ENCODE results near the gene ADGRE3.

Gene ADGRE3, protein sequence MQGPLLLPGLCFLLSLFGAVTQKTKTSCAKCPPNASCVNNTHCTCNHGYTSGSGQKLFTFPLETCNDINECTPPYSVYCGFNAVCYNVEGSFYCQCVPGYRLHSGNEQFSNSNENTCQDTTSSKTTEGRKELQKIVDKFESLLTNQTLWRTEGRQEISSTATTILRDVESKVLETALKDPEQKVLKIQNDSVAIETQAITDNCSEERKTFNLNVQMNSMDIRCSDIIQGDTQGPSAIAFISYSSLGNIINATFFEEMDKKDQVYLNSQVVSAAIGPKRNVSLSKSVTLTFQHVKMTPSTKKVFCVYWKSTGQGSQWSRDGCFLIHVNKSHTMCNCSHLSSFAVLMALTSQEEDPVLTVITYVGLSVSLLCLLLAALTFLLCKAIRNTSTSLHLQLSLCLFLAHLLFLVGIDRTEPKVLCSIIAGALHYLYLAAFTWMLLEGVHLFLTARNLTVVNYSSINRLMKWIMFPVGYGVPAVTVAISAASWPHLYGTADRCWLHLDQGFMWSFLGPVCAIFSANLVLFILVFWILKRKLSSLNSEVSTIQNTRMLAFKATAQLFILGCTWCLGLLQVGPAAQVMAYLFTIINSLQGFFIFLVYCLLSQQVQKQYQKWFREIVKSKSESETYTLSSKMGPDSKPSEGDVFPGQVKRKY

DNA sequence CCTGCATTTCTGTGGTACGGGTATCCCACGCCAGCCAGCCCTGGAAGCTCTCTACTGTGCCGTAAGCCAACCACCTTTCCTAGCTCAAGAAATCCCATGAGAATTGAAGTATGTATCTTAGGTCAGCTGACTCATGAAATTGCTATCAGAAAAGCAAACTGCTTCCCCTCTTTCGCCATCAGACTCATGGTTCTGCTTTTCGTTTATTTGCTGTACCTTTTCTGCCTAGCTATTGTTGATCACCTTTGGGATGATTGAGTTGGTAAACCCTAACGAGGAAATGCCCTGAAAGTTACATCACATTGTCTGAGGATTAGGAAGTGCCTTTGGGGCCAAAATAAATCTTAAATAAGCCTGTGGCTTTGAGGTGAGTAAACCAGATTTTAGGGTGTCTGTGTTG lies at the start of gene ADGRE3:
TSS of gene ADGRE3 (minus strand) at position 81 of the 400 bp plus-strand sequence. CDS start at position 7, 74 bp downstream.
- DNase-seq: no peak

DNA sequence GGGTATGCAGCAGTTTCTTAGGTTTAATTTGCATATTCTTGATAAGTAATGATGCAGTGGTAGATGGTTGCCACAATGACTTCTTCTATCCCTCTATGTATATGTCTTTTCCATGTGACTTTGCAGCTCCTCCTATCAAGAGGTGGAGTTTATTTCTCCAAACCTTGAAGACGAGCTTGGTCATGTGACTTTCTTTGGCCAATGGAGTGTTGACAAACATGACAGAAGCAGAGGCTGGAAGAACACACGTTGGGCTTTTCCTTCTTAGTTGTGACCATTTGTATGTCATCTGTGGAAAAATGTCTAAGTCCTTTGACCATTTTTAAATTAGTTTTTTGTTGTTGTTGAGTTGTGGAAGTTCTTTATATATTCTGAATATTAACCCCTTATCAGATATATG lies 47.5 kb upstream of the ADGRE3 start:
- DNase-seq: no peak

DNA sequence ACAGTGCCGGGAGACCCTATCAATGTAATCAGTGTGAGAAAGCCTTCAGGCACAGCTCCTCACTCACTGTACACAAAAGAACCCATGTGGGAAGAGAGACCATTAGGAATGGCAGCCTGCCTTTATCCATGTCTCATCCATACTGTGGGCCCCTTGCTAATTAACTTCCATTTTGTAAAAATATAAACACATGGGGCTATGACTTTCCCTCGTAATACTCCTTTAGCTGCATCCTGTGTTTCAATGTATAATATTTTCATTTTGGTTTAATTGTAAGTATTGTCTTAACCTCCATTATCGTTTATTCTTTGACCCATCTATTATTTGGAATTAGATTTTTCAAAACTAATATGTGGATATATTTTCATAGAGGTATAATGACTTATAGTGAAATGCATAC lies 44.5 kb upstream of the ADGRE3 start:
- no peak for DNase-seq

DNA sequence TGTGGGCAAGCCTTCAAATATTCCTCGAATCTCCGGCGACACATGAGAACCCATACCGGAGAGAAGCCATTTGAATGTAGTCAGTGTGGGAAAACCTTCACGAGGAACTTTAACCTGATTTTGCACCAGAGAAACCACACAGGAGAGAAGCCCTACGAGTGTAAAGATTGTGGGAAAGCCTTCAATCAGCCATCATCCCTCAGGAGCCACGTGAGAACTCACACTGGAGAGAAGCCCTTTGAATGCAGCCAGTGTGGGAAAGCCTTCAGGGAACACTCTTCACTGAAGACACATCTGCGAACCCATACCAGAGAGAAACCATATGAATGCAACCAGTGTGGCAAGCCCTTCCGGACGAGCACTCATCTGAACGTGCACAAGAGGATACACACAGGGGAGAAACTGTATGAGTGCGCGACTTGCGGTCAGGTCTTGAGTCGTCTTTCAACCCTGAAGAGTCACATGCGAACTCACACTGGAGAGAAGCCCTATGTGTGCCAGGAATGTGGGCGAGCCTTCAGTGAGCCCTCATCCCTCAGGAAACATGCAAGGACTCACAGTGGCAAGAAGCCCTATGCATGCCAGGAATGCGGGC lies 44.0 kb upstream of the ADGRE3 start:
- no peak for DNase-seq

DNA sequence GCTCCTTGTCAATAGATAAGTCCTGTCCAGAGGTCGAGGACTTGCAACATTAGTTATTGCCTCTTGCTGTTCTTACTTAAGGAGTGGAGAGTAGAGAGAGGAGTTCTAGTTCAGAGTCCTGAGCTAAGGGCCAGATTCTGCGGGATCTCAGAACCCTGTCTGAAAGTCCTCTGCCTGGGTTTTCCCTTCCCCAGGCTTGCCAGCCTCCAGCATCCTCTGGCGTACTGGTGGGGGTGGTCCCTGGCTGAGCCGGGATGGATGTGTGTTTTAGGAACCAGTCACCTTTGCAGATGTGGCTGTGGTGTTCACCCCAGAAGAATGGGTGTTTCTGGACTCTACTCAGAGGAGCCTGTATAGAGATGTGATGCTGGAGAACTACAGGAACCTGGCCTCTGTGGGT lies 41.2 kb upstream of the ADGRE3 start:
- DNase-seq: no peak

DNA sequence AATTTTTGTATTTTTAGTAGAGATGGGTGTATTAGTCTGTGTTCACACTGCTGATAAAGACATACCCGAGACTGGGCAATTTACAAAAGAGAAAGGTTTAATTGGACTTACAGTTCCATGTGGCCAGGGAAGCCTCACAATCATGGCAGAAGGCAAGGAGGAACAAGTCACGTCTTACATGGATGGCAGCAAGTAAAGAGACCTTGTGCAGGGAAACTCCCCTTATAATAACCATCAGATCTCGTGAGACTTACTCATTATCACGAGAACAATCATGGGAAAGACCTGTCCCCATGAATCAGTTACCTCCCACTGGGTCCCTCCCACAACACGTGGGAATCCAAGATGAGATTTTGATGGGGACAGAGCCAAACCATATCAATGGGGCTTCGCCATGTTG lies 29.8 kb upstream of the ADGRE3 start:
- no peak for DNase-seq

DNA sequence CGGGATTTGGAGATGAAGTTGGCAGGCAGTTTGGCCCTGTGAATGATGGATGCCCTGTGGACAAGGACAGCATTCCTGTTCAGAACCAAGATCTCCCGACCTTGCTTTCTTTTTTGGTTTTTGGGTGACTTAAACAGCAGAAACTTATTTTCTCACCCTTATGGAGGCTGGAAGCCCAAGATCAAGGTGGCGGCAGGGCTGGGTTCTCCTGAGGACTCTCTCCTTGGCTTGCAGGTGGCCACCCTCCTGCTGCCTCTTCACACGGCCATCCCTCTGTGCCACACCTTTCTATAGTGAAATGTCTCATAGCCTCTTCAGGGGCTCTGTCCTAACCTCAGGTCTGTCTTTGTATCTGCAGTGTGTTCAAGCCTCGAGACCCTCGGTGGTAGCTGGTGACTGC lies 29.2 kb upstream of the ADGRE3 start:
- DNase-seq: no peak

DNA sequence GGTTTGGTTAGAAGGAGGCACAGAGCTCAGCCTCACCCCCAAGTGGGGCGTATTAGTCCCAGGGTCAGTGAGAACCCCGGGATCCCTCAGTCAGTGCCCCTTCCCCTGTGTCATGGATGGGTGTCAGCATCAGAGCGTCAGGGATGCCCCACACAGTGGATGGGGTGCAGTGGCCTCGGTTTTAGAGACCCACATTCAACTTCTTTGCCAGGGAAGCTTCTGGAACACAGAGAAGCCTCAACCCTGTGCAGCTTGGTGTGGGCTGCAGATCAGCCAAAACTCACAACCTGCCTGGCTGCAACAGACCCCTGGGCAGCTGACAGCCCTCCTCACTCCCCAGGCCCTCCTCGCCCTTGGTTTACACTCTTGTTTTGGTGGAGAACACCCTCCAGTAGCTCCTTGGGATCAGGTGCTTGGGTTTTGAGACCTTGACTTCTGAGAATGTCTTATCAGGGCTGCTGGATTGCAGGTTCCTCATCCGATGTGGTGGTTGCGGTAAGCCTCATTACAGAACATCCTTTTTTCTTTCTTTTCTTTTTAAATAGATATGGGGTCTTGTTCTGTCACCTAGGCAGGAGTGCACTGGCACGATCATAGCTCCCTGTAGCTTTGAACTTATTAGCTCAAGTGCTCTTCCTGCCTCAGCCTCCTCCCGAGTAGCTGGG lies 26.2 kb upstream of the ADGRE3 start:
- DNase-seq: no peak

DNA sequence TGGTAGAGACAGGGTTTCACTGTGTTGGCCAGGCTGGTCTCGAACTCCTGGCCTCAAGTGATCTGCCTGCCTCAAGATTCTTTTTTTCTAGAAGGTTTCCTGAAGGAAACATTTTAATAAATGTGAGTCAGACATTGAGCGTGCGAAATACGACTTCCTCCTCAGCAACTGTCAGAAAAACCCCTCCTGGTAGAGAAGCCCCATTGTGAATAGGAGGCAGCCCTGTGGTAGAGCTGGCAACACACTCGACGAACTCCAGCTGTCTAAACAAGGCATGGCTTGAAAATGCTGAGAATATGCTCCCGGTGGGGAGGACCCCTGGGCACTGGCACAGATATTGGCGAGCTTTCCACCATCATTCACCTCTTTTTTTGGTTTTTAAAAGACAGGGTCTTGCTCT lies 25.0 kb upstream of the ADGRE3 start:
- no peak for DNase-seq

DNA sequence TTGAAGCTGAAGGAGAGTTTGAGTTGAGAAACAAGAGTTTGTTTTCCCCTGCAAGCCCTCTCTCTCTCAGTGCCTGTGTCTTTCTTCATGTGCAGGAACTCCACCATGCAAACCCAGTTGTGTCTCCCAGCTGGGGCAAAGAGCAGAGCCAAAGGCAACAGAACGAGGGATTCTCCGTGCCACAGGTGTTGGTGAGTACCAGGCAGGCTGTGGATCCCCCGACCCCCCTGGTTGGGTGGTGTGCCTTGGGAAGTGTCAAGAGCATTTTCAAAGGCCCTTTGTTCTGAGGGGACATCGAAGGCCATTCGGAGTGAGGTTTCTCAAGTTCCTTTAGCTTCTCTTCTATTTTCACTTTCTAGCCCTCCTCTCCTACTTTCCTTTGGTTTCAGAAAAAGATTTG lies 20.8 kb upstream of the ADGRE3 start:
- DNase-seq: no peak

DNA sequence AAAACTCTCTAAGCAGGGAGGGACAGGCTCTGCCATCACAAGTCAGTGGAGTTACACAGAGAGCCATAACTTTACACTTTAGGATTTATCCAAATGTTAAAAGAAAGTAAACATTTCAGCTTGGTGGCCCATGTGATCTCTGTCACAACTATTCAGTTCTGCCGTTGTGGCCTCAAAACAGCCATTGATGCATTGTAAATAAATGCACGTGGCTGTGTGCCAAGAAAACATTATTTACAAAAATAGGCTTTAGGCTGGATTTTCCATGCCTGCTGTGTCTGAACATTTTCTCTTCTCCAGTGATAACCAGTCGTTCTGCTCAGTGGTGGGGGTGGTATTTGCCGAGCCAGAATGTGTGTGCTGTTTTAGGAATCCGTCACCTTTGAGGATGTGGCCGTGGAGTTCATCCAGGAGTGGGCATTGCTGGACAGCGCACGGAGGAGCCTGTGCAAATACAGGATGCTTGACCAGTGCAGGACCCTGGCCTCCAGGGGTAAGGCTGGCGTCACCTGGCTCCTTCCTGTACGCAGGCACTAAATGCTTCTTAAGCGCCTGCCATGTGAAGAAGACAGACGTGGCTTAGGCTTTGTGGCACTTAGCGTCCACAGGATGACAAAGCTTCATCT lies 20.1 kb upstream of the ADGRE3 start:
- DNase-seq: no peak

DNA sequence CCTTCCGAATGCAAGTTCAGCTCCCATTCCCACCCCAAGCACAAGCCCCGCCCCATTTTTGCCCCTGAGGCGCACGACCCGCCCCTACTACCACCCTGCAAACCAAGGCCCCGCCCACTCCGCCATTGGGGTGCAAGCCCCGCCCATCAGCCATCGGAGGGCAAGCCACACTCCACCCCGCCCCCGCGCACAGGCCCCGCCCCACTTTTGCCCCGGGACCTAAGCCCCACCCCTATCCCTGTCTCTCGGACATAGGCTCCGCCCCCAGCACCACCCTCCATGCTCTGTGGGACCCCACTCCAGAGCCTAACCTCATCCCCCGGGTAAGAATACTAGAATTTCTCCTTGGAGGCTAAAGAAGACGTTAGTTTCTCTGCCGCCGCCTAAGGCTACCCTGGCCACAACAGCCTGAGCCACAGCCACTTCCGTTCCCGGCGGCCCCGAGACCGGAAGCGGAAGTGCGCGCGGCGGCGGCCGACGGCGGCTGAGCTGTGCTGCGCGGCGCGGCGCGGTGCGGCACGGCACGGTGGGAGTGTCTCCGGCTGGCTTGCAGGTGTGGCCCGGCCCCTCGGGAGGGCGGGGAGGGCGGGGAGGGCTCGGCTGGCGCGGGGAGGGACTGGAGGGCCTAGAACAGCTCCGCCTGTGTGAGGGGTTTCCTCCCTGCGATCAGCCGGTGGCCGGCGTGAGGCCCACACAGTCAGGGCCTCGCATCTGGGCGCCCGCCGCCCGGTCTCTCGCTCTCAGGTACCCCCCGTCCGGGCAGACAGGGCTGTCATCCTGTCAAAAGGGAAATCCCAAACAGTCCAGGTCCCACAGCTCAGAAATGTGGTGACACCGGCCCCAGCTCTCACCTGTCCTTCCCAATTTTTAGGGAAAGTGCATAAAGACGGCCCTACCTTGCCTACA lies 15.2 kb upstream of the ADGRE3 start, which contains the start of gene ZNF333:
TSS of gene ZNF333 (plus strand) at position 451 of the 906 bp plus-strand sequence. CDS start 3,444 bp downstream, outside the sequence.
- peak; percentile 99 for DNase-seq

DNA sequence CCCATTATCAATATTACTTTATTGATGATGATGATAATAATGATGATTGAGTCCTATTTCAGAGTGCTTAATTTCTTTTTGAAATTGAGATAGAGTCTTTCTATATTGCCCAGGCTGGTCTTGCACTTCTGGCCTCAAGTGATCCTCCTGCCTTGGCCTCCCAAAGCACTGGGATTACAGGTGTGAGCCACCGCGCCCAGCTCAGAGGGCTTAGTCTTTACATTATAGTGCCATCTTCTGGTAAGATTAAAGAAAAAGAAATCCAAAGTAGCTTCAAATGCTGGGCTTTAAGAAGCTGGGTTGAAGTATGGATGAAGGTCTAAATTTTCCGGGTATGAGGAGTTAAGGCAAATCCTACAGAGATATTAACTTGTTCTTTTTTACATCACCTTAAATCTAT lies 11.8 kb upstream of the ADGRE3 start:
- peak; percentile 19 for DNase-seq

DNA sequence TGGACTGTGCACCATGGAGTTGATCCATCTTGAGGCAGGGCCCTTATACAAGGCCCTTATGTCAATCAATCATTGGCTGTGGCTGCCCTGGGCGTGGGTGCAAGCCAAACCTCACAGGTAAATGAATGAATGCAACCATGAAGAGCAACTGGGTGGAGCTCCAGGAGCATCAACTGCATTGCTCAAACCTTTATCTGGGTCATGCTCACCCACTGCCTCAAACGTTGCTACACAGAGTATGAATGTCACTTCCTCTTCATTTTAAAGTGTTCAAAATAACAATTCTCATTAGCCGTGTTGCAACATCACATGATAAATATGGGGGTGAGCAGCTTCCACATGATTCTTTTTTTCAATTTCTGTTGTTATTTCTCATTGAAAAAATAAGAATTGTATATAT lies 8.8 kb upstream of the ADGRE3 start:
- DNase-seq: no peak

DNA sequence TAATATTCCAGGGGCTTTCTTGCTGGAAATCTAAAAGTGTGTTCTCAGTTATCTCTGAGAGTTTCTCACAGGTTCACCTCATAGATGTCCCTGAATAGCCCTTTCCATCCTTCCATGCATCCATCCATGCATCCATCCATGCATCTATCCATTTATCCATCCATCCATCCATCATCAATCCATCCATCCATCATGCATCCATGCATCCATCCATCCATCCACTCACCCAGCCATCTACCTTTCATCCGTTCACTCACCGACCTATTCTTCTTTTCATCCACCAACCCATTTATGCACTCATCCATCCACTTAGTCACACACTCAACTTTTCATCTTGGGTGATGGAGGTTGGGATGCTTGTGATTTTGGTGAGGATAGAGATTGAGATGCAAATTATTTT lies 7.4 kb upstream of the ADGRE3 start:
- no peak for DNase-seq

DNA sequence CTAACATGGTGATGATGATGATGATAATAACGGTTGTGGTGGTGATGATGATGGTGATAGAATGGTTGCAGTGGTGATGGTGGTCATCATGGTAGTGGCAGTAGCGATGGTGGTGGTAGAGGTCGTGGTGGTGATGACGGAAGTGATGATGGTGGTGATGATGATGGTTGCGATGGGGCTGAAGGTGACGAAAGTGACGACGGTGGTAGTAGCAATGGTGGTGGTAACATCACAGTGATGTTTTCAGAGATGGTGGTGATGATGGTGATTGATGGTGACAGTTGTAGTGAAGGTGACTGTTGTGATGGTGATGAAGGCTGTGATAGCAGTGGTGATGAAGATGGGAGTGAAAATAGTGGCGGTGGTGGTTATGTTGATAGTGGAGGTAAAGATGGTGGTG lies 3.6 kb upstream of the ADGRE3 start:
- DNase-seq: no peak

DNA sequence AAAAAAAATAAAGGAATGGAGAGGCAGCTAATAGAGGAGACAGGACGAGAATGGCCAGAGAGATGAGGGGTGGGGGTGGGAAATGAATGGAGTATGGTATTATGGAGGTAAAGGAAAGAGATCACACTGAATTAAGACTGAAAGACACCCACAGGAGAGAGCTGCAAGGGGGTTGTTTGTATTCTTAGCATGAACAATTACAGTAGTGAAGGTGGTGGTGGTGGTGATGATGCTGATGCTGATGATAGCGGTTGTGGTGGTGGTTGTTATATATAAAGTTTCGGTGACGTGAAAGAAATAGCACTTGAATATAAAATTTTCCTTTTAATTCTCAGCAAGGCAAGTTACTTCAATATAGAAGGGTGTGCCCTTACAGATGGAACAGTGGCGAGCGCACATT lies 2.8 kb upstream of the ADGRE3 start:
- DNase-seq: no peak

DNA sequence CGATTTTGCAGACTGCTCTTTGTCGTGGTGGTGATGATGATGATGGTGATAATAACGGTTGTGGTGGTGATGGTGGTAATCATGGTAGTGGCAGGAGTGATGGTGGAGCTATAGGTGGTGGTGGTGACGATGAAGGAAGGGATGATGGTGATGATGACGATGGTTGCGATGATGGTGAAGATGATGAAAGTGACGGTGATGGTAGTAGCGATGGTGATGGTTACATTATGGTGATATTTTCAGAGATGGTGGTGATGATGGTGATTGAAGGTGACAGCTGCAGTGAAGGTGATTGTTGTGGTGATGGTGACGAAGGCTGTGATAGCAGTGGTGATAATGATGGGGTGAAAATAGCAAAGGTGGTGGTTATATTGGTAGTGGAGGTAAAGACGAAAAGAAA lies 2.1 kb upstream of the ADGRE3 start:
- no peak for DNase-seq

DNA sequence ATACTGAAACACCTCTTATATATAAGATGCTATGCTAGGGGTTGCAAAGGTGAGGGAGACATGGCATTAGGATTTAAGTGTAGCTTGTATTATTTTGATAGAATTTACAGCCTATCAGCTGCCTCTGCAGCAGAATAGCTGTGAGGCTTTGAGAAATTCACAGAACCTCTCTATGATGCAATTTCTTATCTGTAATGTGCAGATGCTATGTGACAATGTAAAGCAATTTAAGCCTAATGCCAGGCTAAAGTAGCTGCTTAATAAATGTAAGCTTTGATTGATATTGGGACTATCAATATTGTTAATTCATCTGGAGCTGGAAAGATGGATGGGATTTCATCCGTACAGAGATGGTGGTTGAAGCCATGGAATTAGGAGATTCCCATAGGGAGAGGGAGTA lies 1.6 kb downstream of the ADGRE3 start:
- no peak for DNase-seq

DNA sequence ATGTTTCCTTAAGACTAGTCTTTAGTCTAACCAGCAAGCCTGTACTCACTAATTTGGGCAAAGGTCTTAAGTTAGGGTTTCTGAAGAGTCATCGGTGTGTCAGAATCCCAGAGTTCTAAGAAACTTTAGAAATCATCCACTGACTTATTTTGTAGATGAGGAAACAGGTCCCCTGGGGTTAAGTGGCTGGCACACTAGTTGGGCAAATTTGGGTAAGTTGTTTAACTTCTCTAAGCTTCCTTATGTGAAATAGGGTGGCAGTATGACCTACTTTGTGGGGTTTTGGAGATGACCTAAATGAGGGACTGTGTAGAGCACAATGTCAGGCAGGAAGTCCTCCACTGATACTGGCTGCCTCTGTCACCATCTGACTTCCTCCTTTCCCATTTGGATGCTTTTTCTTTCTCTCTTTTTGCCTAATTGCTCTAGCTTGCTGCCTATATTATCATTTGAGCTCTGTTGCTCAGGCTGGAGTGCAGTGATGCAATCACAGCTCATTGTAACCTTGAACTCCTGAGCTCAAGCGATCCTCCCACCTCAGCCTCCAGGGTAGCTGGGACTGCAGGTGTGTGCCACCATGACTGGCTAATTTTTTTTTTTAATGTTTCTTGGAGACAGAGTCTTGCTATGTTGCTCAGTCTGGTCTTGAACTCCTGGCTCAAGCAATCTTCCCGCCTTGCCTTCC lies 2.3 kb downstream of the ADGRE3 start:
- no peak for DNase-seq

DNA sequence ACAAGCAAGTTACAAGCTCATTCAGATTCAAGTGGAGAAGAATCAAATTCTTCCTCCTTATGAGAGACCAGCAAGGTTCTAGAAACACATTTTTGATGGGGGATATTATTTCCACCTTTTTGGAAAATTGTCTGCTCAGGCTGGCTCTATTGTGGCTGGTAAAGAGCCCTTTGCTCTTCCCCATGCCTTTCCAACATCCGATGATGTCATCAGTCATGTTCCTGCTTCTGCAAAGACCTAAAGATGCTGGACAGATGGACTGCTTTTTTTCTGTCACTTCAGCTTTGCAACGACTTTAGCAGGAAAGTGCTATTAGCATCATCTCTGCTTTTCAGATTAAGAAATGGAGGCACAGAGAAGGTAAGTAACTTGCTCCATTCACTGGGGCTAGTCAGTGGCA lies 4.2 kb downstream of the ADGRE3 start:
- DNase-seq: no peak
